Measurements from ENCODE around the gene PCDHGB7.
A peak's percentile ranks its signal among the peaks of the same experiment; 100 is the strongest.
"Not testable (repeated sequence)": the region's sequence is repeated elsewhere in the genome, so short reads cannot be mapped to it uniquely, and the experiment has no call there.

The PCDHGB7 gene

DNA sequence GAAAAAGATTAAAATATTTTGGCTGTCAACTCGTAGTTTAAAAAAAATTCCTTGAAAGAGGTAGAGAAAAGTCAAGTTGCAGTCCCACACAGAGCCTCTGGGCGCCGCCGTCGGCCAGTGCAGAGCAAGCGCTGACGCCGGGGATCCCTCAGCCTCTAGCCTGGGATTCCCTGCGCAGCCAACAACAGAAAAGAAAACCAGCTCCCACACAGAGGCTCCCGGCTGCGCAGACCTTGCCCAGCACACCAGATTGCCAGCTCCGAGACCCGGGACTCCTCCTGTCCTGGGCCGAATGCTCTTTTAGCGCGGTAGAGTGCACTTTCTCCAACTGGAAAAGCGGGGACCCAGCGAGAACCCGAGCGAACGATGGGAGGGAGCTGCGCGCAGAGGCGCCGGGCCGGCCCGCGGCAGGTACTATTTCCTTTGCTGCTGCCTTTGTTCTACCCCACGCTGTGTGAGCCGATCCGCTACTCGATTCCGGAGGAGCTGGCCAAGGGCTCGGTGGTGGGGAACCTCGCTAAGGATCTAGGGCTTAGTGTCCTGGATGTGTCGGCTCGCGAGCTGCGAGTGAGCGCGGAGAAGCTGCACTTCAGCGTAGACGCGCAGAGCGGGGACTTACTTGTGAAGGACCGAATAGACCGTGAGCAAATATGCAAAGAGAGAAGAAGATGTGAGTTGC, at the start of gene PCDHGB7:
TSS of gene PCDHGB7 (plus strand) at position 184 of the 679 bp plus-strand sequence. CDS start at position 367, 183 bp downstream.
- peak within 1 kb of the TSS; percentile 54 for H3K4me3 ChIP-seq (ENCODE audit: low read depth, low read length)

DNA sequence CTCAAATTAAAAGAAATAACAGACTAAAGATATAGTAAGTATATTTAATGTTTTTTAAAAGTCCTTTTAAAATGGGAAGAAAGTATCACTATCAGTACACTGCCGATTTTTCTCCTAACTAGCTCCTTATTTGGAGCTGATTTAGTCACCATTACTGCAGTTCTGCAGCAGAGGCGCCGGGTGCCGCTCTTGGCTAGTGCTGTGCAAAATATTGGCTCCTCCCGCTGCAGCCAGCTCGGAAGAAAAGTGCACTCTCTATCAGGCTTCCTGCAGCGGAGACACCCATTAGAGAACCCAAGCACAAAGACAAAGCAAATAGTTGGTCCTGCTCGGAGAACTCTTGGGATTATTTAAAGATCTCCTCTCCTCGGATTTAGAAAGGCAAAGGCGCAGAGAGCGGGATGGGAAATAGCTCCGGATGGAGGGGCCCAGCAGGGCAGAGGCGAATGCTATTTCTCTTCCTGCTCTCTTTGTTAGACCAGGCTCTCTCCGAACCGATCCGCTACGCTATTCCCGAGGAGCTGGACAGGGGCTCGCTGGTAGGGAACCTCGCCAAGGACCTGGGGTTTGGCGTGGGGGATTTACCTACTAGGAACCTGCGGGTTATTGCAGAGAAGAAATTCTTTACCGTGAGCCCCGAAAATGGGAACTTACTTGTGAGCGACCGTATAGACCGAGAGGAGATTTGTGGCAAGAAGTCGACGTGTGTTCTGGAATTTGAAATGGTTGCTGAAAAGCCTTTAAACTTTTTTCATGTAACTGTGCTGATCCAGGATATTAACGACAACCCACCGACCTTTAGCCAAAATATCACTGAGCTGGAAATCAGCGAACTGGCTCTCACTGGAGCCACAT, 47.3 kb upstream of the PCDHGB7 start, which contains the start of gene PCDHGB3:
TSS of gene PCDHGB3 (plus strand) at position 249 of the 855 bp plus-strand sequence. CDS start at position 402, 153 bp downstream.
- no peak within 1 kb of the TSS for H3K4me3 ChIP-seq (ENCODE audit: low read depth, low read length)

DNA sequence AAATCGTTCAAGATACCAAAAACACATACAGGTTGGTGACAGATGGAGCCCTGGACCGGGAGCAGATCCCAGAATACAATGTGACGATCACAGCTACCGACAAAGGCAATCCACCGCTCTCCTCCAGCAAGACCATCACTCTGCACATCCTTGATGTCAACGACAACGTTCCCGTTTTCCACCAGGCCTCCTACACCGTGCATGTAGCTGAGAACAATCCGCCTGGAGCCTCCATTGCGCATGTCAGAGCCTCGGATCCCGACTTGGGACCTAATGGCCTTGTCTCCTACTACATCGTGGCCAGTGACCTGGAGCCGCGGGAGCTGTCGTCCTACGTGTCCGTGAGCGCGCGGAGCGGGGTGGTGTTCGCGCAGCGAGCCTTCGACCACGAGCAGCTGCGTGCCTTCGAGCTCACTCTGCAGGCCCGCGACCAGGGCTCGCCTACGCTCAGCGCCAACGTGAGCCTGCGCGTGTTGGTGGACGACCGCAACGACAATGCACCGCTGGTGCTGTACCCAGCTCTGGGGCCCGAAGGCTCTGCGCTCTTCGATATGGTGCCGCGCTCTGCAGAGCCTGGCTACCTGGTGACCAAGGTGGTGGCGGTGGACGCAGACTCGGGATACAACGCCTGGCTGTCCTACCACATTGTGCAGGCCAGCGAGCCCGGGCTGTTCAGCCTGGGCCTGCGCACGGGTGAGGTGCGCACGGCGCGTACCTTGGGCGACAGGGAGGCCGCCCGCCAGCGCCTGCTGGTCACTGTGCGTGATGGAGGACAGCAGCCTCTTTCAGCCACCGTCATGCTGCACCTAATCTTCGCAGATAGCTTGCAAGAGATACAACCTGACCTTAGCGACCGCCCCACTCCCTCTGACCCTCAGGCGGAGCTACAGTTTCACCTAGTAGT, 45.7 kb upstream of the PCDHGB7 start:
- H3K4me3 ChIP-seq (ENCODE audit: low read depth, low read length) = no peak overlapping the region

DNA sequence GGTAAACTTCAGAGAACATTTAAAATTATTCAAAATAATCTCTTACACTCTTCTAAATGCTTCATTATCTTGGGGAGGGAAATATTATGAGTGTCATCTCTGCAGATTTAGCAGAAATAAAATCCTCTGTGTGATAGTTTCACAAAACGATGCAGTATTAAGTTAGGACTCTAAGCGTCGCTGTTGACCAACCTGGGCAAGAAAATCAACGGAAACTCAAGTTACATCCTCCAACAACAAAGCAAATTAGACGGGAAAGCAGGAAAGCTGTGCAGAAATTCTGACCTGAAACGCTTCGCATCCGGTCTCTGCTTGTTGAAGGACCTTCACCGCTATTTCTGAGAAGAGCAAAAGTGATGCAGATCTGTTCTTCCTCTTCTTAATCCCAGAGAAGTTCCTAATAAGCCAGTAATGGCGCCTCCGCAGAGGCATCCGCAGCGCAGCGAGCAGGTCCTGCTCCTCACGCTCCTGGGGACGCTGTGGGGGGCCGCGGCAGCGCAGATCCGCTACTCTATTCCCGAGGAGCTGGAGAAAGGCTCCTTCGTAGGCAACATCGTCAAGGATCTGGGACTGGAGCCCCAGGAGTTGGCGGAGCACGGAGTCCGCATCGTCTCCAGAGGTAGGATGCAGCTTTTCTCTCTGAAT, 43.7 kb upstream of the PCDHGB7 start, which contains the start of gene PCDHGA6:
TSS of gene PCDHGA6 (plus strand) at position 219 of the 645 bp plus-strand sequence. CDS start at position 412, 193 bp downstream.
- H3K4me3 ChIP-seq (ENCODE audit: low read depth, low read length) = no peak within 1 kb of the TSS

DNA sequence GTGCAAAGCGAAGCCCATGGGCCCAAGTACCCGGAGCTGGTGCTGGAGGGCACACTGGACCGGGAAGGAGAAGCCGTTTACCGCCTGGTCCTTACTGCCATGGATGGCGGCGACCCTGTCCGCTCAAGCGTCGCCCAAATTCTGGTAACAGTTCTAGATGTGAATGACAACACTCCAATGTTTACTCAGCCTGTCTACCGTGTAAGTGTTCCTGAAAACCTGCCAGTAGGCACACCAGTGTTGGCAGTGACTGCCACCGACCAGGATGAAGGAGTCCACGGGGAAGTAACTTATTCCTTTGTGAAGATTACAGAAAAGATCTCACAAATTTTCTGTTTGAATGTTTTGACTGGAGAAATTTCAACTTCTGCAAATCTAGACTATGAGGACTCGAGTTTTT, 42.9 kb upstream of the PCDHGB7 start:
- H3K4me3 ChIP-seq (ENCODE audit: low read depth, low read length) = no peak overlapping the region

DNA sequence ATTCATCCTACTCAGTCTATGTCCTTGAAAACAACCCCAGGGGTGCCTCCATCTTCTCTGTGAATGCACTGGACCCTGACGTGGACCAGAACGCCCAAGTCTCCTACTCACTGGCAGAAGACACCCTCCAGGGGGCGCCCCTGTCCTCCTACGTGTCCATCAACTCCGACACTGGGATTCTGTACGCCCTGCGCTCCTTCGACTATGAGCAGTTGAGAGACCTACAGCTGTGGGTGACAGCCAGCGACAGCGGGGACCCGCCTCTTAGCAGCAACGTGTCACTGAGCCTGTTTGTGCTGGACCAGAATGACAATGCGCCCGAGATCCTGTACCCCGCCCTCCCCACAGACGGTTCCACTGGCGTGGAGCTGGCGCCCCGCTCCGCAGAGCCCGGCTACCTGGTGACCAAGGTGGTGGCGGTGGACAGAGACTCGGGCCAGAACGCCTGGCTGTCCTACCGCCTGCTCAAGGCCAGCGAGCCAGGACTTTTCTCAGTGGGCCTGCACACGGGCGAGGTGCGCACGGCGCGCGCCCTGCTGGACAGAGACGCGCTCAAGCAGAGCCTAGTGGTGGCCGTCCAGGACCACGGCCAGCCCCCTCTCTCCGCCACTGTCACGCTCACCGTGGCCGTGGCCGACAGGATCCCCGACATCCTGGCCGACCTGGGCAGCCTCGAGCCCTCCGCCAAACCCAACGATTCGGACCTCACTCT, 41.9 kb upstream of the PCDHGB7 start:
- H3K4me3 ChIP-seq (ENCODE audit: low read depth, low read length) = not testable (repeated sequence)

DNA sequence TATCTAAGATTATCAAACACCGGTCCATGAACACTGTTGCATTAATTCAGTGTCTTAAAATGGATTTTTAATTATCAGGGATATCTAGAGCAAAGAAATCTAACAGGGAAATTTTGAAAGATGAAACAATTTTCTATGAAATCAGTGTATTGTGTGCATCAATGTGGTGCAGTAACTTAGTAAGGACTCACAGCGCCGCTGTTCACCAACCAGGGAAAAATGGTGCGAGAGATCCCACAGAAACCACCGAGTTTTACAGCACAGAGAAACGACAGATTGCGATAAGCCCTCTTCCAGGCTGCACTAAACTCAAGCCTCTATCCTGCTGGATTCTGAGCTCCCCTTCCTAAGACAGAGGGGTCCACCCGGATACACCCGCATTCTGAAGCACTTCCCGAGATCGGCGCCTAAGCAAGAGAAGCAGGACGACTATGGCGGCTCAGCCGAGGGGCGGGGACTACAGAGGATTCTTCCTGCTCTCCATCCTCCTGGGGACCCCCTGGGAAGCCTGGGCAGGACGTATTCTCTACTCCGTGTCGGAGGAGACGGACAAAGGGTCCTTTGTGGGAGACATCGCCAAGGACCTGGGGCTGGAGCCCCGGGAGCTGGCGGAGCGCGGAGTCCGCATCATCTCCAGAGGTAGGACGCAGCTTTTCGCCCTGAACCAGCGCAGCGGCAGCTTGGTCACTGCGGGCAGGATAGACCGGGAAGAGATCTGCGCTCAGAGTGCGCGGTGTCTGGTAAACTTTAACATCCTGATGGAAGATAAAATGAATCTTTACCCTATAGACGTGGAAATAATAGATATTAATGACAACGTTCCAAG, 34.8 kb upstream of the PCDHGB7 start, which contains the start of gene PCDHGA7:
TSS of gene PCDHGA7 (plus strand) at position 274 of the 826 bp plus-strand sequence. CDS start at position 432, 158 bp downstream.
- no peak within 1 kb of the TSS for H3K4me3 ChIP-seq (ENCODE audit: low read depth, low read length)

DNA sequence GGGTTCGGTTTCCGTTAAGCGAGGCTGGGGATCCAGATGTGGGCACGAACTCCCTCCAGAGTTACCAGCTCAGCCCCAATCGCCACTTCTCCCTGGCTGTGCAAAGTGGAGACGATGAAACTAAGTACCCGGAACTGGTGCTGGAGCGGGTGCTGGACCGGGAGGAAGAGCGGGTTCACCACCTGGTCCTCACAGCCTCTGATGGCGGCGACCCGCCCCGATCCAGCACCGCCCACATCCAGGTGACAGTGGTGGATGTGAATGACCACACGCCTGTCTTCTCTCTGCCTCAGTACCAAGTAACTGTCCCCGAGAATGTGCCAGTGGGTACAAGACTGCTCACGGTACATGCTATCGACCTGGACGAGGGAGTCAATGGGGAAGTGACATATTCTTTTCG, 34.1 kb upstream of the PCDHGB7 start:
- no peak overlapping the region for H3K4me3 ChIP-seq (ENCODE audit: low read depth, low read length)

DNA sequence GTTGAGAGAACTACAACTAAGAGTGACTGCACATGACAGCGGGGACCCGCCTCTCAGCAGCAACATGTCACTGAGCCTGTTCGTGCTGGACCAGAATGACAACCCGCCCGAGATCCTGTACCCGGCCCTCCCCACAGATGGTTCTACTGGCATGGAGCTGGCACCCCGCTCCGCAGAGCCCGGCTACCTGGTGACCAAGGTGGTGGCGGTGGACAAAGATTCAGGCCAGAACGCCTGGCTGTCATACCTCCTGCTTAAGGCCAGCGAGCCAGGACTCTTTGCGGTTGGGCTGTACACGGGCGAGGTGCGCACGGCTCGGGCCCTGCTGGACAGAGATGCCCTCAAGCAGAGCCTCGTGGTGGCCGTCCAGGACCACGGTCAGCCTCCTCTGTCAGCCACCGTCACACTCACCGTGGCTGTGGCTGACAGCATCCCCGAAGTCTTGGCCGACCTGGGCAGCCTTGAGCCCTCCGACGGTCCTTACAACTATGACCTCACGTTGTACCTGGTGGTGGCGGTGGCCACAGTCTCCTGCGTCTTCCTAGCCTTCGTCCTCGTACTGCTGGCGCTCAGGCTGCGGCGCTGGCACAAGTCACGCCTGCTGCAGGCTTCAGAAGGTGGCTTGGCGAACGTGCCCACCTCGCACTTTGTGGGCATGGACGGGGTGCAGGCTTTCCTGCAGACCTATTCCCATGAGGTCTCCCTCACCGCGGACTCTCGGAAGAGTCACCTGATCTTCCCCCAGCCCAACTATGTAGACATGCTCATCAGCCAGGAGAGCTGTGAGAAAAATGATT, 32.8 kb upstream of the PCDHGB7 start:
- H3K4me3 ChIP-seq (ENCODE audit: low read depth, low read length) = no peak overlapping the region

DNA sequence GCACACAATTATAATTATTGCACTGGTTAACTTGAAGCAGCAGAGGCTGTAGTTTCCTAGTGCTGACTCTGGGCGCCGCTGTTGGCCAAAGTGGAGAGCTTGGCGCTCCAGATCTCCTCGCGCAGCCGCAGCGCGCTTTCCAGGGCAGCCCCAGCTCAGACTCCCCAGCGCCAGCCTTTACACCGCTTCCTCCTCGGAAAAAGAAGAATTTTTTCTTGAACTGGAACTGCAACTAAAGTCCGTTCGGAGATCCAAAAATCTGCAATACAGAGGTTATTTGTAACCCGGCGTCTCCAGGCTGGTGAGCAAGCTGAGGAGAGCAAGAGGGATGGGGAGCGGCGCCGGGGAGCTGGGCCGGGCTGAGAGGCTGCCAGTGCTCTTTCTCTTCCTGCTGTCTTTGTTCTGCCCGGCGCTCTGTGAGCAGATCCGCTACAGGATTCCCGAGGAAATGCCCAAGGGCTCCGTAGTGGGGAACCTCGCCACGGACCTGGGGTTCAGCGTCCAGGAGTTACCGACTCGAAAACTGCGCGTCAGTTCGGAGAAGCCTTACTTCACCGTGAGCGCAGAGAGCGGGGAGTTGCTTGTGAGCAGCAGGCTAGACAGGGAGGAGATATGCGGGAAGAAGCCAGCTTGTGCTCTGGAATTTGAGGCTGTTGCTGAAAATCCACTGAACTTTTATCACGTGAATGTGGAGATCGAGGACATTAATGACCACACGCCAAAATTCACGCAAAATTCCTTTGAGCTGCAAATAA, 29.7 kb upstream of the PCDHGB7 start, which contains the start of gene PCDHGB4:
TSS of gene PCDHGB4 (plus strand) at position 142 of the 755 bp plus-strand sequence. CDS start at position 329, 187 bp downstream.
- peak within 1 kb of the TSS; percentile 25 for H3K4me3 ChIP-seq (ENCODE audit: low read depth, low read length)

DNA sequence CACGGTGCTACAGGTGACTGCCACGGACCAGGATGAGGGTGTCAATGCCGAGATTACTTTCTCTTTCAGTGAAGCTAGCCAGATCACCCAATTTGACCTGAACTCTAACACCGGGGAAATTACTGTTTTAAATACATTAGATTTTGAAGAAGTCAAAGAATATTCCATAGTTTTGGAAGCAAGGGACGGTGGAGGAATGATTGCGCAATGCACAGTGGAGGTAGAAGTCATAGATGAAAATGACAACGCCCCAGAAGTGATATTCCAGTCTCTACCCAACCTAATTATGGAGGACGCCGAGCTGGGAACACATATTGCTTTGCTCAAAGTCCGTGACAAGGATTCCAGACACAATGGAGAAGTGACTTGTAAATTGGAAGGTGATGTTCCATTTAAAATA, 28.8 kb upstream of the PCDHGB7 start:
- H3K4me3 ChIP-seq (ENCODE audit: low read depth, low read length) = no peak overlapping the region

DNA sequence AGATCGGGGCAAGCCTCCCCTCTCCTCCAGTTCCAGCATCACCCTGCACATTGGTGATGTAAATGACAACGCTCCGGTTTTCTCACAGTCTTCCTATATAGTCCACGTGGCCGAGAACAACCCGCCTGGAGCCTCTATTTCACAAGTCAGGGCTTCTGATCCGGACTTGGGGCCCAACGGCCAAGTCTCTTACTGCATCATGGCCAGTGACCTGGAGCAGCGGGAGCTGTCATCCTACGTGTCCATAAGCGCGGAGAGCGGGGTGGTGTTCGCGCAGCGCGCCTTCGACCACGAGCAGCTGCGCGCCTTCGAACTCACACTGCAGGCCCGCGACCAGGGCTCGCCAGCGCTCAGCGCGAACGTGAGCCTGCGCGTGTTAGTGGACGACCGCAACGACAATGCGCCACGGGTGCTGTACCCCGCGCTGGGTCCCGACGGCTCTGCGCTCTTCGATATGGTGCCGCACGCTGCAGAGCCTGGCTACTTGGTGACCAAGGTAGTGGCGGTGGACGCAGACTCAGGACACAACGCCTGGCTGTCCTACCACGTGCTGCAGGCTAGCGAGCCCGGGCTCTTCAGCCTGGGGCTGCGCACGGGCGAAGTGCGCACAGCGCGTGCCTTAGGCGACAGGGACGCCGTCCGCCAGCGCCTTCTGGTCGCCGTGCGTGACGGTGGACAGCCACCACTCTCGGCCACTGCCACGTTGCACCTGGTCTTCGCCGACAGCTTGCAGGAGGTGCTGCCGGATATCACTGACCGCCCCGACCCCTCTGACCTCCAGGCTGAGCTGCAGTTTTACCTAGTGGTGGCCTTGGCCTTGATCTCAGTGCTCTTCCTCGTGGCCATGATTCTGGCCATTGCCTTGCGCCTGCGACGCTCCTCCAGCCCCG, 28.1 kb upstream of the PCDHGB7 start:
- no peak overlapping the region for H3K4me3 ChIP-seq (ENCODE audit: low read depth, low read length)

DNA sequence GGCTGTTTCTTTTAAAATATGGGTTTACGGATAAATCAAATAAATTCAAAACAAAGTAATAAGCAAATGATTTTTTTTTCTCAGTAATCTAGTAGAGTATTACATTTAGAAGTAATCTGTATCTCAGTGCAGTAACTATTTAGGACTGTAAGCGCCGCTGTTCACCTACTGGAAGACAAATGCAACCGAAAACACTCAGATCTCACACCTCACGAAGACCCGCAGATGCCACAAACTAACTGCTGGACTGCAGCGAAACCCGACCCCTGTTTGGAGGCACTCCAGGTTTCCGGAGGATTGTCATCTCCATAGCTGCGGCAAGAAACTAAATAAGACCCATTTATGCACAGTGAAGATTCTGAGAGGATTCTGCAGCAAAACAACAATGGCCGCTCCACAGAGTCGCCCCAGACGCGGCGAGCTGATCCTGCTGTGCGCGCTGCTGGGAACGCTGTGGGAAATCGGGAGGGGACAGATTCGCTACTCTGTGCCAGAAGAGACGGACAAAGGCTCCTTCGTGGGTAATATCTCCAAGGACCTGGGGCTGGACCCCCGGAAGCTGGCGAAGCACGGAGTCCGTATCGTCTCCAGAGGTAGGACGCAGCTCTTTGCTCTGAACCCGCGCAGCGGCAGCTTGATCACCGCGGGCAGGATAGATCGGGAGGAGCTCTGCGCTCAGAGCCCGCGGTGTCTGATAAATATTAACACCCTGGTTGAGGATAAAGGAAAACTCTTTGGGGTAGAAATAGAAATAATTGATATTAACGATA, 24.9 kb upstream of the PCDHGB7 start, which contains the start of gene PCDHGA8:
TSS of gene PCDHGA8 (plus strand) at position 205 of the 770 bp plus-strand sequence. CDS start at position 386, 181 bp downstream.
- H3K4me3 ChIP-seq (ENCODE audit: low read depth, low read length) = no peak within 1 kb of the TSS

DNA sequence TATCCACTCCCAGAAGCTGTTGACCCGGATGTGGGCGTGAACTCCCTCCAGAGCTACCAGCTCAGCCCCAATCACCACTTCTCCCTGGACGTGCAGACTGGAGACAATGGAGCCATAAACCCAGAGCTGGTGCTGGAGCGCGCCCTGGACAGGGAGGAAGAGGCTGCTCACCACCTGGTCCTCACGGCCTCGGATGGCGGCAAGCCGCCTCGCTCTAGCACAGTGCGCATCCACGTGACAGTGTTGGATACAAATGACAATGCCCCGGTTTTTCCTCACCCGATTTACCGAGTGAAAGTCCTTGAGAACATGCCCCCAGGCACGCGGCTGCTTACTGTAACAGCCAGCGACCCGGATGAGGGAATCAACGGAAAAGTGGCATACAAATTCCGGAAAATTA, 24.2 kb upstream of the PCDHGB7 start:
- H3K4me3 ChIP-seq (ENCODE audit: low read depth, low read length) = no peak overlapping the region
